Loucy (cell line): ENCODE results near the gene ATP10A.

Experiments used
- H2AFZ ChIP-seq: fragments of 200-600 bp; sonication (generic); 2 replicates; pipeline ENCODE4 v1.6.0; 2016; ENCODE audit warnings: antibody characterized with exemption, mild to moderate bottlenecking, low read length, moderate library complexity
- H3F3A ChIP-seq: fragments of 200-600 bp; 2 replicates; pipeline ENCODE4 v1.6.0; 2016; ENCODE audit warnings: antibody characterized with exemption, low read depth, mild to moderate bottlenecking
- H3K27me3 ChIP-seq: fragments of 200-600 bp; sonication (generic); 2 replicates; pipeline ENCODE4 v1.6.1; 2014; ENCODE audit warnings: low read length, mild to moderate bottlenecking; ENCODE audit not compliant: insufficient read depth, poor library complexity, severe bottlenecking
- H3K36me3 ChIP-seq: fragments of 200-600 bp; sonication (generic); 2 replicates; pipeline ENCODE4 v1.6.1; 2016; ENCODE audit warnings: low read length; ENCODE audit not compliant: insufficient read depth
- H3K4me1 ChIP-seq: fragments of 200-600 bp; sonication (generic); 2 replicates; pipeline ENCODE4 v1.5.1; 2014; ENCODE audit warnings: low read length, mild to moderate bottlenecking; ENCODE audit not compliant: insufficient read depth, poor library complexity, severe bottlenecking
- H3K4me2 ChIP-seq: fragments of 200-600 bp; sonication (generic); 2 replicates; pipeline ENCODE4 v1.6.0; 2014; ENCODE audit warnings: antibody characterized with exemption, low read length, low read depth, mild to moderate bottlenecking; ENCODE audit not compliant: poor library complexity, severe bottlenecking
- H3K4me3 ChIP-seq: fragments of 200-600 bp; sonication (generic); 2 replicates; pipeline ENCODE4 v1.5.1; 2014; ENCODE audit warnings: low read length, mild to moderate bottlenecking, mixed read lengths; ENCODE audit not compliant: poor library complexity, severe bottlenecking
- H3K79me2 ChIP-seq: fragments of 200-600 bp; sonication (generic); 2 replicates; pipeline ENCODE4 v1.6.1; 2014; ENCODE audit warnings: low read length; ENCODE audit not compliant: insufficient read depth
- H3K9ac ChIP-seq: fragments of 200-600 bp; sonication (generic); 2 replicates; pipeline ENCODE4 v1.6.0; 2014; ENCODE audit warnings: mild to moderate bottlenecking, low read depth, low read length, moderate library complexity; ENCODE audit not compliant: poor library complexity, severe bottlenecking
- H3K9me2 ChIP-seq: fragments of 200-600 bp; sonication (generic); replicated peaks from 2 replicates; pipeline ENCODE4 v1.6.1; 2016; ENCODE audit warnings: low read depth, low read length, mixed read lengths
- H3K9me3 ChIP-seq: fragments of 200-600 bp; sonication (generic); 2 replicates; pipeline ENCODE4 v1.6.1; 2014; ENCODE audit warnings: mild to moderate bottlenecking, antibody characterized with exemption, low read length, low read depth; ENCODE audit not compliant: insufficient read depth
- H4K20me1 ChIP-seq: fragments of 200-600 bp; sonication (generic); 2 replicates; pipeline ENCODE4 v1.6.0; 2014; ENCODE audit warnings: antibody characterized with exemption, low read length, mild to moderate bottlenecking; ENCODE audit not compliant: insufficient read depth, poor library complexity, severe bottlenecking
- EZH2phosphoT487 ChIP-seq: fragments of 200-600 bp; IDR thresholded peaks from 2 replicates; pipeline ENCODE4 v1.6.1; 2018; ENCODE audit warnings: antibody characterized with exemption, mild to moderate bottlenecking, moderate library complexity, borderline replicate concordance
- TF ChIP-seq, protein P1 (sequence below): fragments of 200-600 bp; sonication (generic); conservative IDR thresholded peaks from 2 replicates; pipeline ENCODE4 v1.5.1; 2014; ENCODE audit warnings: mild to moderate bottlenecking, antibody characterized with exemption, low read length

The ATP10A gene

DNA sequence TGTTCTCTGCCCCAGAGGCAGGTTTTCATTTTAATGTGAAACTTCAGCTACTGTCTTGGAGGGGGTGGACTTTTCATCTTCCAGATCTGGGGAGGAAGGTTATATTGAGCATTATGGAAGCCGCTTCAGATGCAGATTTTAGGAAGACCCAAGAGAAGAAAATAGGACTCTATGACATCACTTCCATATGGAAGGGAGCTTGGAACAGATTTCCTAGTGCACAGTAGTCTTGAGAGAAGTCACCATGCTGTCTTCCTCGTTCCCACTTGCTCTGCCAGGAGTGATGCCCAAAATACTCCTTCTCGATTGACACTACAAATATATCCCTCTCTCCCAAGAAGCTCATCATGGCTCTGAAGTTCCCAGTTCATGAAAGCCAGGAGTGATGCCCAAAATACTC, 197.2 kb downstream of the ATP10A start:
- Histone ChIP-seq H3K79me2 (no peaks in the 10 kb centered on the region), H2AFZ (no peak overlapping the region), H3K4me1 (no peaks in the 10 kb centered on the region), H3F3A (no peaks in the 10 kb centered on the region), H4K20me1 (no peaks in the 10 kb centered on the region), H3K4me2 (no peak overlapping the region), H3K4me3 (no peak overlapping the region), H3K9me2 (no peaks in the 10 kb centered on the region), H3K9ac (no peak overlapping the region), H3K36me3 (no peaks in the 10 kb centered on the region), H3K9me3 (peaks cover 4% of the 10 kb centered on the region; the same call in 1 of the 2 replicates), H3K27me3 (no peaks in the 10 kb centered on the region)
- no peak for TF ChIP-seq EZH2phosphoT487
- TF ChIP-seq, protein P1, sequence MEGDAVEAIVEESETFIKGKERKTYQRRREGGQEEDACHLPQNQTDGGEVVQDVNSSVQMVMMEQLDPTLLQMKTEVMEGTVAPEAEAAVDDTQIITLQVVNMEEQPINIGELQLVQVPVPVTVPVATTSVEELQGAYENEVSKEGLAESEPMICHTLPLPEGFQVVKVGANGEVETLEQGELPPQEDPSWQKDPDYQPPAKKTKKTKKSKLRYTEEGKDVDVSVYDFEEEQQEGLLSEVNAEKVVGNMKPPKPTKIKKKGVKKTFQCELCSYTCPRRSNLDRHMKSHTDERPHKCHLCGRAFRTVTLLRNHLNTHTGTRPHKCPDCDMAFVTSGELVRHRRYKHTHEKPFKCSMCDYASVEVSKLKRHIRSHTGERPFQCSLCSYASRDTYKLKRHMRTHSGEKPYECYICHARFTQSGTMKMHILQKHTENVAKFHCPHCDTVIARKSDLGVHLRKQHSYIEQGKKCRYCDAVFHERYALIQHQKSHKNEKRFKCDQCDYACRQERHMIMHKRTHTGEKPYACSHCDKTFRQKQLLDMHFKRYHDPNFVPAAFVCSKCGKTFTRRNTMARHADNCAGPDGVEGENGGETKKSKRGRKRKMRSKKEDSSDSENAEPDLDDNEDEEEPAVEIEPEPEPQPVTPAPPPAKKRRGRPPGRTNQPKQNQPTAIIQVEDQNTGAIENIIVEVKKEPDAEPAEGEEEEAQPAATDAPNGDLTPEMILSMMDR: no peak

- no peak overlapping the region for H3K9ac ChIP-seq
- TF ChIP-seq, protein P1: no peak
- TF ChIP-seq EZH2phosphoT487: no peak
- no peaks in the 10 kb centered on the region for H3K9me2 ChIP-seq
- H3K9me3 ChIP-seq: no peaks in the 10 kb centered on the region; the same call in 1 of the 2 replicates
- H3K4me2 ChIP-seq: no peak overlapping the region
- no peaks in the 10 kb centered on the region for H4K20me1 ChIP-seq
- no peak overlapping the region for H3K4me3 ChIP-seq
- no peaks in the 10 kb centered on the region for H3K79me2 ChIP-seq
- no peaks in the 10 kb centered on the region for H3F3A ChIP-seq
- no peaks in the 10 kb centered on the region for H3K27me3 ChIP-seq
- H2AFZ ChIP-seq: no peak overlapping the region
- H3K4me1 ChIP-seq: no peaks in the 10 kb centered on the region
- no peaks in the 10 kb centered on the region for H3K36me3 ChIP-seq
Measured at GRCh38 chr15:25664761-25665160, 198.4 kb downstream of the ATP10A start.

- H4K20me1 ChIP-seq: no peaks in the 10 kb centered on the region
- TF ChIP-seq EZH2phosphoT487: no peak
- TF ChIP-seq, protein P1: no peak
Measured at GRCh38 chr15:25663515-25663914, 199.6 kb downstream of the ATP10A start.

More at GRCh38 chr15:25663515-25663914, 199.6 kb downstream of the ATP10A start:
- Histone ChIP-seq H3K9ac (no peak overlapping the region), H3K4me3 (no peak overlapping the region), H3K36me3 (no peaks in the 10 kb centered on the region), H3K27me3 (no peaks in the 10 kb centered on the region), H3K4me2 (no peak overlapping the region), H3K79me2 (no peaks in the 10 kb centered on the region), H3K9me3 (peaks cover 1% of the 10 kb centered on the region; the same call in 1 of the 2 replicates), H3K9me2 (no peaks in the 10 kb centered on the region), H3K4me1 (no peaks in the 10 kb centered on the region), H2AFZ (no peak overlapping the region), H3F3A (no peaks in the 10 kb centered on the region)
